Astrocyte (in vitro differentiated cells and primary cell): ENCODE data around the gene TEX50.

Experiments
- CTCF ChIP-seq: IDR thresholded peaks from 2 replicates; pipeline ENCODE4 v1.5.1; 2011; ENCODE audit warnings: low read depth, mild to moderate bottlenecking, inconsistent platforms, low read length, moderate library complexity; ENCODE audit not compliant: insufficient read depth
- EZH2 ChIP-seq: IDR thresholded peaks from 2 replicates; pipeline ENCODE4 v1.6.1; 2012; ENCODE audit warnings: mild to moderate bottlenecking, low read length, inconsistent platforms; ENCODE audit not compliant: insufficient read depth

- no peak for TF ChIP-seq CTCF
- no peak for TF ChIP-seq EZH2
Measured at GRCh38 chr1:173627269-173627668, 7.9 kb upstream of the TEX50 start.
